Measurements from ENCODE around the gene HAUS1. TPM values are rescaled to one million over a fixed set of nuclear protein-coding genes. Genes with fewer than 3 reads are reported as not detected.
"Not testable (repeated sequence)": the region's sequence is repeated elsewhere in the genome, so short reads cannot be mapped to it uniquely, and the experiment has no call there.

Gene HAUS1
- total RNA-seq, 2 experiments from 2014 or later, result 59.2 to 63.2 TPM

GRCh38 chr18:46070815-46071652 is 33.2 kb upstream of the HAUS1 start:
- ChIA-PET CTCF (interaction anchor here (0.8 to 3.4 kb wide), 7 partner anchors 16 to 405 kb away, joined by 3 to 36 read pairs (median 3); no protein-coding TSS in a partner anchor), POLR2A (interaction anchor here (0.7 to 3.8 kb wide), 8 partner anchors 12 to 405 kb away, joined by 3 to 30 read pairs (median 3); partner anchors contain the start of gene HAUS1)
- Mint-ChIP-seq H3K27ac (no peak overlapping the region), H3K36me3 (ENCODE audit: low read depth) (peaks cover 2% of the 10 kb centered on the region), H3K9me3 (no peaks in the 10 kb centered on the region), H3K27me3 (peaks cover 5% of the 10 kb centered on the region), H3K4me1 (peaks cover 33% of the 10 kb centered on the region), H3K4me3 (peak overlapping the region; percentile 63)
- DNase-seq, result no peak

- Mint-ChIP-seq H3K4me1 (peaks cover 33% of the 10 kb centered on the region), H3K4me3 (peak within 1 kb of the TSS; percentile 76), H3K27ac (no peak within 1 kb of the TSS), H3K9me3 (no peaks in the 10 kb centered on the region), H3K27me3 (peaks cover 5% of the 10 kb centered on the region), H3K36me3 (ENCODE audit: low read depth) (peaks cover 3% of the 10 kb centered on the region)
- POLR2A ChIA-PET, result interaction anchor here (0.7 to 3.8 kb wide), 10 partner anchors 11 to 406 kb away, joined by 3 to 30 read pairs (median 3); partner anchors contain the start of gene HAUS1
- DNase-seq, result peak; percentile 67
- CTCF ChIA-PET, result interaction anchor here (0.9 to 3.4 kb wide), 9 partner anchors 11 to 406 kb away, joined by 3 to 36 read pairs (median 8); no protein-coding TSS in a partner anchor
Measured at GRCh38 chr18:46071653-46072375, 32.4 kb upstream of the HAUS1 start, which contains the start of gene PSTPIP2. TSS of gene PSTPIP2 (minus strand) at chr18:46072260. CDS start at chr18:46072188, 72 bp downstream.

- no peak for DNase-seq
- Mint-ChIP-seq H3K4me1 (peaks cover 33% of the 10 kb centered on the region), H3K27me3 (peaks cover 5% of the 10 kb centered on the region), H3K4me3 (peak overlapping the region; percentile 76), H3K27ac (no peak overlapping the region), H3K36me3 (ENCODE audit: low read depth) (peaks cover 8% of the 10 kb centered on the region), H3K9me3 (no peaks in the 10 kb centered on the region)
- ChIA-PET CTCF (interaction anchor here (0.7 to 3.4 kb wide), 21 partner anchors 9 to 407 kb away, joined by 3 to 40 read pairs (median 10); partner anchors contain the start of gene ATP5F1A), POLR2A (interaction anchor here (0.6 to 3.8 kb wide), 8 partner anchors 17 to 406 kb away, joined by 3 to 30 read pairs (median 5); partner anchors contain the start of gene HAUS1)
Measured at GRCh38 chr18:46072376-46072867, 31.8 kb upstream of the HAUS1 start.

- CTCF ChIA-PET, result interaction anchor here (0.6 to 3.4 kb wide), 35 partner anchors 9 to 410 kb away, joined by 3 to 40 read pairs (median 5); partner anchors contain the start of gene ATP5F1A
- DNase-seq, result no peak
- H3K36me3 Mint-ChIP-seq (ENCODE audit: low read depth), result peaks cover 9% of the 10 kb centered on the region
- H3K4me3 Mint-ChIP-seq, result peak overlapping the region; percentile 76
- H3K27me3 Mint-ChIP-seq, result peaks cover 5% of the 10 kb centered on the region
- peaks cover 31% of the 10 kb centered on the region for H3K4me1 Mint-ChIP-seq
- no peak overlapping the region for H3K27ac Mint-ChIP-seq
- H3K9me3 Mint-ChIP-seq, result no peaks in the 10 kb centered on the region
- POLR2A ChIA-PET, result interaction anchor here (0.6 to 3.8 kb wide), 11 partner anchors 17 to 386 kb away, joined by 3 to 30 read pairs (median 4); partner anchors contain the start of gene HAUS1
Measured at GRCh38 chr18:46072959-46073358, 31.2 kb upstream of the HAUS1 start.

GRCh38 chr18:46073474-46074331 is 30.5 kb upstream of the HAUS1 start:
- H3K27me3 Mint-ChIP-seq, result peaks cover 5% of the 10 kb centered on the region
- peaks cover 30% of the 10 kb centered on the region for H3K4me1 Mint-ChIP-seq
- peak; percentile 49 for DNase-seq
- H3K36me3 Mint-ChIP-seq (ENCODE audit: low read depth), result peaks cover 9% of the 10 kb centered on the region
- H3K9me3 Mint-ChIP-seq, result no peaks in the 10 kb centered on the region
- no peak overlapping the region for H3K27ac Mint-ChIP-seq
- no peak overlapping the region for H3K4me3 Mint-ChIP-seq
- POLR2A ChIA-PET, result interaction anchor here (0.7 to 3.8 kb wide), 10 partner anchors 16 to 410 kb away, joined by 3 to 30 read pairs (median 4); partner anchors contain the start of gene HAUS1
- CTCF ChIA-PET, result interaction anchor here (0.6 to 3.4 kb wide), 60 partner anchors 9 to 584 kb away, joined by 3 to 40 read pairs (median 4); partner anchors contain the start of gene ATP5F1A

GRCh38 chr18:46079336-46079735 is 24.8 kb upstream of the HAUS1 start:
- Mint-ChIP-seq H3K27ac (no peak overlapping the region), H3K4me1 (no peaks in the 10 kb centered on the region), H3K27me3 (no peaks in the 10 kb centered on the region), H3K4me3 (no peak overlapping the region), H3K9me3 (no peaks in the 10 kb centered on the region), H3K36me3 (ENCODE audit: low read depth) (peaks cover 45% of the 10 kb centered on the region)
- POLR2A ChIA-PET, result no interaction called here
- CTCF ChIA-PET, result interaction anchor here (0.6 kb wide), 1 partner anchor 414 kb away, joined by 3 read pairs; no protein-coding TSS in a partner anchor
- DNase-seq, result no peak

- ChIA-PET CTCF (interaction anchor here (0.7 kb wide), 1 partner anchor 85 kb away, joined by 3 read pairs; no protein-coding TSS in a partner anchor), POLR2A (no interaction called here)
- no peaks in the 10 kb centered on the region for H3K4me1 Mint-ChIP-seq
Measured at GRCh38 chr18:46080156-46080555, 24.0 kb upstream of the HAUS1 start.

GRCh38 chr18:46084431-46084830 is 19.8 kb upstream of the HAUS1 start:
- ChIA-PET CTCF (no interaction called here), POLR2A (no interaction called here)
- H3K4me3 Mint-ChIP-seq, result no peak overlapping the region
- no peaks in the 10 kb centered on the region for H3K27me3 Mint-ChIP-seq
- no peaks in the 10 kb centered on the region for H3K9me3 Mint-ChIP-seq
- H3K27ac Mint-ChIP-seq, result no peak overlapping the region
- peaks cover 3% of the 10 kb centered on the region for H3K4me1 Mint-ChIP-seq
- no peak for DNase-seq
- peaks cover 78% of the 10 kb centered on the region for H3K36me3 Mint-ChIP-seq (ENCODE audit: low read depth)

More at GRCh38 chr18:46080156-46080555, 24.0 kb upstream of the HAUS1 start:
- Mint-ChIP-seq H3K9me3 (no peaks in the 10 kb centered on the region), H3K4me3 (no peak overlapping the region), H3K27me3 (no peaks in the 10 kb centered on the region), H3K27ac (no peak overlapping the region), H3K36me3 (ENCODE audit: low read depth) (peaks cover 53% of the 10 kb centered on the region)
- DNase-seq, result no peak

- Mint-ChIP-seq H3K4me1 (peaks cover 13% of the 10 kb centered on the region), H3K36me3 (ENCODE audit: low read depth) (peaks cover 84% of the 10 kb centered on the region)
- H3K27me3 Mint-ChIP-seq, H3K9me3 Mint-ChIP-seq, POLR2A ChIA-PET, H3K27ac Mint-ChIP-seq, H3K4me3 Mint-ChIP-seq: not testable (repeated sequence)
- DNase-seq, result peak; percentile 8
- CTCF ChIA-PET, result interaction anchor here (1.3 kb wide), 1 partner anchor 15 kb away, joined by 5 read pairs; no protein-coding TSS in a partner anchor
Measured at GRCh38 chr18:46088501-46088900, 15.7 kb upstream of the HAUS1 start.

- peaks cover 34% of the 10 kb centered on the region for H3K4me1 Mint-ChIP-seq
- DNase-seq, result no peak
- no peak overlapping the region for H3K27ac Mint-ChIP-seq
- CTCF ChIA-PET, result interaction anchor here (0.8 to 2.1 kb wide), 2 partner anchors 22 to 52 kb away, joined by 3 to 9 read pairs; no protein-coding TSS in a partner anchor
- no peaks in the 10 kb centered on the region for H3K27me3 Mint-ChIP-seq
- H3K4me3 Mint-ChIP-seq, result no peak overlapping the region
- no peaks in the 10 kb centered on the region for H3K9me3 Mint-ChIP-seq
- peaks cover 44% of the 10 kb centered on the region for H3K36me3 Mint-ChIP-seq (ENCODE audit: low read depth)
- POLR2A ChIA-PET, result interaction anchor here (1.1 kb wide), 1 partner anchor 97 kb away, joined by 3 read pairs; no protein-coding TSS in a partner anchor
Measured at GRCh38 chr18:46095532-46095931, 8.7 kb upstream of the HAUS1 start.

GRCh38 chr18:46096651-46097300 is 7.4 kb upstream of the HAUS1 start:
- Mint-ChIP-seq H3K36me3 (ENCODE audit: low read depth) (peaks cover 31% of the 10 kb centered on the region), H3K9me3 (no peaks in the 10 kb centered on the region)
- POLR2A ChIA-PET, result interaction anchor here (0.7 to 2.2 kb wide), 9 partner anchors 11 to 410 kb away, joined by 3 to 8 read pairs (median 5); a partner anchor contains a TSS

More at GRCh38 chr18:46096651-46097300, 7.4 kb upstream of the HAUS1 start:
- peak; percentile 25 for DNase-seq
- no peaks in the 10 kb centered on the region for H3K27me3 Mint-ChIP-seq
- H3K27ac Mint-ChIP-seq, result peak overlapping the region; percentile 97
- H3K4me3 Mint-ChIP-seq, result peak overlapping the region; percentile 98
- CTCF ChIA-PET, result interaction anchor here (0.6 to 3.2 kb wide), 9 partner anchors 9 to 430 kb away, joined by 3 to 16 read pairs (median 5); a partner anchor contains a TSS
- peaks cover 29% of the 10 kb centered on the region for H3K4me1 Mint-ChIP-seq

Measured in activated CD4-positive, alpha-beta memory T cell treated with anti-CD3 and anti-CD28 coated beads, Interleukin-2, amount 10 ng/mL, durations not matched to agents 7 days and 5 days (primary cell).